ENCODE data around the gene KASH5. TPM values are rescaled to one million over a fixed set of nuclear protein-coding genes. Genes with fewer than 3 reads are reported as not detected.

KASH5 gene
- total and polyA plus RNA-seq, 2 of the 8 experiments (the other 6 are each of a cell fraction or from before 2014, with no cell fraction given): 0.05 to 0.19 TPM

- Histone ChIP-seq H2AK5ac (ENCODE audit: low read depth, low read length) (no peak overlapping the region), H2BK20ac (ENCODE audit: low read length) (no peak overlapping the region), H3K14ac (ENCODE audit: insufficient read length) (no peak overlapping the region), H3K23me2 (ENCODE audit: low read depth, low read length) (peaks cover 9% of the 10 kb centered on the region), H4K20me1 (replicated peaks in 1 of 2; ENCODE audit: control insufficient read depth in 1 of 2, insufficient read depth in 2 of 2, low read length in 2 of 2) (peaks cover 10 to 28% of the 10 kb centered on the region in 2 experiments), H3K4me2 (ENCODE audit: insufficient read depth in 1 of 2, low read depth in 2 of 2, low read length in 2 of 2) (no peak overlapping the region), H3K9ac (replicated peaks in 1 of 4; ENCODE audit: extremely low read depth in 1 of 4, low read depth in 3 of 4, low read length in 3 of 4) (no peak overlapping the region), H3K56ac (replicated peaks; ENCODE audit: insufficient read length, low read depth, low read length) (no peak overlapping the region), H3K23ac (ENCODE audit: insufficient read length) (no peak overlapping the region), H3K9me3 (ENCODE audit: insufficient read depth in 2 of 2, low read depth in 1 of 2, low read length in 1 of 2) (no peaks in the 10 kb centered on the region), H4K91ac (replicated peaks; ENCODE audit: insufficient read length, low read length) (no peak overlapping the region), H2BK5ac (ENCODE audit: low read depth, low read length) (no peak overlapping the region), H3K36me3 (ENCODE audit: control insufficient read depth in 2 of 4, insufficient read depth in 4 of 4, low read length in 3 of 4) (peaks cover 53 to 72% (median 60%) of the 10 kb centered on the region in 4 experiments), H4K5ac (ENCODE audit: insufficient read length, low read depth, low read length) (no peak overlapping the region), H3K27ac (ENCODE audit: low read depth, low read length) (no peak overlapping the region), H2BK120ac (replicated peaks; ENCODE audit: low read depth, low read length) (no peak overlapping the region), H3K18ac (ENCODE audit: extremely low read depth, low read length) (no peak overlapping the region), H3K4ac (replicated peaks; ENCODE audit: insufficient read length, low read depth, low read length) (no peak overlapping the region), H3K4me1 (replicated peaks in 1 of 4; ENCODE audit: control insufficient read depth in 3 of 4, insufficient read depth in 4 of 4, low read length in 3 of 4) (peaks cover 0 to 12% (median 5%) of the 10 kb centered on the region in 4 experiments; a peak in 5 of 7 replicates), H3K27me3 (replicated peaks in 1 of 4; ENCODE audit: control insufficient read depth in 3 of 4, extremely low read depth in 1 of 4, insufficient read depth in 3 of 4, low read length in 3 of 4) (no peaks in the 10 kb centered on the region), H3K79me2 (ENCODE audit: control insufficient read depth in 1 of 2, insufficient read depth in 2 of 2, low read length in 2 of 2) (no peaks in the 10 kb centered on the region), H2BK15ac (ENCODE audit: low read length) (no peak overlapping the region), H3K79me1 (ENCODE audit: low read depth, low read length) (no peaks in the 10 kb centered on the region; the same call in 1 of the 2 replicates), H2BK12ac (ENCODE audit: low read depth, low read length) (no peak overlapping the region), H2AFZ (ENCODE audit: low read length) (no peak overlapping the region), H3K4me3 (ENCODE audit: extremely low read depth in 1 of 4, insufficient read depth in 2 of 4, low read depth in 3 of 4, low read length in 4 of 4) (no peak overlapping the region), H4K8ac (ENCODE audit: extremely low read depth, insufficient read depth, low read length) (no peak overlapping the region; the same call in 1 of the 2 replicates)
- ChIA-PET CTCF (ENCODE audit: partially characterized antibody) (interaction anchor here (0.6 kb wide), 1 partner anchor 214 kb away, joined by 3 read pairs; no protein-coding TSS in a partner anchor), POLR2A (ENCODE audit: partially characterized antibody) (interaction anchor here (0.6 to 8.9 kb wide), 8 partner anchors 10 to 97 kb away, joined by 3 to 112 read pairs (median 18); partner anchors contain the start of genes DKKL1 and TEAD2)
- WGBS, 2 experiments (ENCODE audit: extremely low coverage in 1 of 2, insufficient coverage in 1 of 2, insufficient read length in 1 of 2, insufficient replicate concordance in 2 of 2, low coverage in 1 of 2, low lambda C conversion rate in 2 of 2, missing lambda C conversion rate in 1 of 2): 92% methylated on average over 7 of the region's 7 CpGs; no CpG with 5 or more reads in 1 of the 2 experiments
- no peak for TF ChIP-seq SIRT6 (IDR thresholded peaks at IDR 0.05; ENCODE audit: low read length)
- TF ChIP-seq YY1 (IDR thresholded peaks at IDR 0.05; ENCODE audit: low read depth, low read length): no peak
- TF ChIP-seq JUND (IDR thresholded peaks at IDR 0.05; ENCODE audit: low read length): no peak
- no peak for DNase-seq (ENCODE audit: low read depth in 1 of 2, low spot score in 2 of 2)
- FAIRE-seq: no peak
Measured at GRCh38 chr19:49343123-49343522, 44.9 kb upstream of the KASH5 start.
